KMS-11 (cell line): ENCODE results near the gene UBL4A.

Source experiments
- H2AFZ ChIP-seq: fragments of 200-600 bp; sonication (generic); 2 replicates; pipeline ENCODE4 v1.6.1; 2016; ENCODE audit warnings: antibody characterized with exemption, mixed run types, low read depth
- H3K27ac ChIP-seq: fragments of 200-600 bp; sonication (generic); 2 replicates; pipeline ENCODE4 v1.6.1; 2016; ENCODE audit warnings: mild to moderate bottlenecking, mixed run types
- H3K27me3 ChIP-seq: fragments of 200-600 bp; sonication (generic); 2 replicates; pipeline ENCODE4 v1.6.1; 2017; ENCODE audit warnings: mild to moderate bottlenecking, low read depth, mixed run types, moderate library complexity; ENCODE audit not compliant: insufficient read depth
- H3K36me3 ChIP-seq: fragments of 200-600 bp; sonication (generic); 2 replicates; pipeline ENCODE4 v1.6.1; 2017; ENCODE audit warnings: mild to moderate bottlenecking, mixed run types; ENCODE audit not compliant: insufficient read depth
- H3K4me1 ChIP-seq: fragments of 200-600 bp; sonication (generic); 2 replicates; pipeline ENCODE4 v1.6.1; 2016; ENCODE audit warnings: mild to moderate bottlenecking, low read depth, mixed run types; ENCODE audit not compliant: poor library complexity, severe bottlenecking
- H3K4me2 ChIP-seq: fragments of 200-600 bp; sonication (generic); 2 replicates; pipeline ENCODE4 v1.7.0; 2016; ENCODE audit warnings: mild to moderate bottlenecking, mixed run types
- H3K4me3 ChIP-seq: fragments of 200-600 bp; sonication (generic); IDR thresholded peaks from 2 replicates; pipeline ENCODE4 v1.6.1; 2017; ENCODE audit warnings: low read depth, low read length, mixed read lengths; ENCODE audit not compliant: insufficient read depth
- H3K79me2 ChIP-seq: fragments of 200-600 bp; sonication (generic); 2 replicates; pipeline ENCODE4 v1.6.1; 2016; ENCODE audit warnings: low read depth, mixed run types; ENCODE audit not compliant: insufficient read depth
- H3K9ac ChIP-seq: fragments of 200-600 bp; sonication (generic); 2 replicates; pipeline ENCODE4 v1.6.1; 2016; ENCODE audit warnings: mild to moderate bottlenecking, mixed run types
- H4K20me1 ChIP-seq: fragments of 200-600 bp; sonication (generic); 2 replicates; pipeline ENCODE4 v1.6.1; 2016; ENCODE audit warnings: mild to moderate bottlenecking, mixed run types; ENCODE audit not compliant: insufficient read depth
- CTCF ChIP-seq: fragments of 200-600 bp; sonication (generic); conservative IDR thresholded peaks from 2 replicates; pipeline ENCODE4 v1.6.1; 2017; ENCODE audit warnings: low read depth, mild to moderate bottlenecking, antibody characterized with exemption, low read length, moderate library complexity, mixed read lengths

The UBL4A gene

DNA sequence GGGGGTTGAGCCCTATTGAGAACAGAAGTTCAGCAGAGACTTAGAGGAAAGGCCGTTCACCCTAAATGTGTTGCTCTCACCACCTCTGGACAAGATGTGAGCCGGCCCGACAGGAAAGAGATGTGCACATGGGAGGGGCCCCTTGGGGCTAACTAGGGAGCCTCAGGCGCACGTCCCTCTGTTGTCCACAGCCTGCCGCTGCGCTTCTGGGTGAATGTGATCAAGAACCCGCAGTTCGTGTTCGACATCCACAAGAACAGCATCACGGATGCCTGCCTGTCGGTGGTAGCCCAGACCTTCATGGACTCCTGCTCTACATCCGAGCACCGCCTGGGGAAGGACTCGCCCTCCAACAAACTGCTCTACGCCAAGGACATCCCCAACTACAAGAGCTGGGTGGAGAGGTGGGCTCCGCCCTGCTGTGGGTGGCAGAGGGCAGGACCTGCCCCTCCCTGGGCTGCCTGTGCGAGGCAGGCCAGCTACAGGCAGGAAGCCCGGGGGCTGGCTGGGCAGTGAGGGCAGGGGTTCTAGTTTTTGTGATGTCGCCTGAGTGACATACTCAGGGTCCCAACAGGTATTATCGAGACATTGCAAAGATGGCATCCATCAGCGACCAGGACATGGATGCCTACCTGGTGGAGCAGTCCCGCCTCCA is 15.4 kb downstream of the UBL4A start:
- H4K20me1 ChIP-seq: no peaks in the 10 kb centered on the region
- H3K9ac ChIP-seq: no peak overlapping the region
- no peak overlapping the region for H3K4me3 ChIP-seq
- no peak overlapping the region for H3K27ac ChIP-seq
- H3K36me3 ChIP-seq: no peaks in the 10 kb centered on the region
- no peak for TF ChIP-seq CTCF
- H2AFZ ChIP-seq: no peak overlapping the region
- H3K4me1 ChIP-seq: no peaks in the 10 kb centered on the region
- H3K27me3 ChIP-seq: no peaks in the 10 kb centered on the region
- H3K4me2 ChIP-seq: no peak overlapping the region
- no peaks in the 10 kb centered on the region for H3K79me2 ChIP-seq

DNA sequence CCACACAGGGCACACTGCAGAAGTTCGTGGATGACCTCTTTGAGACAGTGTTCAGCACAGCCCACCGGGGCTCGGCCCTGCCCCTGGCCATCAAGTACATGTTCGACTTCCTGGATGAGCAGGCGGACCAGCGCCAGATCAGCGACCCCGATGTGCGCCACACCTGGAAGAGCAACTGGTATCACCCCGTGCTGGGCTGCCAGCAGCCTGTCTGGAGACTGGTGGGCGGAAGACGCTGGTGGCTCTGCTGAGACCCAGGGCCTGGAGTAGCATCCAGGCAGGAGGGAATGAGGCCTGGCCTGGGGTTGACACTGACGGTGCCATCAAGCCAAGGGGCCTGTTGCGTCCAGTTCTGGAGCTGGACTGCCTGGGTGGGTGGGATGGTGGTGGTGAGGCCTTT is 16.0 kb downstream of the UBL4A start:
- Histone ChIP-seq H3K9ac (no peak overlapping the region), H3K4me1 (no peaks in the 10 kb centered on the region), H4K20me1 (no peaks in the 10 kb centered on the region), H3K4me2 (no peak overlapping the region), H3K79me2 (no peaks in the 10 kb centered on the region), H3K4me3 (no peak overlapping the region), H3K27ac (no peak overlapping the region), H2AFZ (no peak overlapping the region), H3K27me3 (no peaks in the 10 kb centered on the region), H3K36me3 (no peaks in the 10 kb centered on the region)
- TF ChIP-seq CTCF: no peak

- no peaks in the 10 kb centered on the region for H3K79me2 ChIP-seq
- no peak overlapping the region for H3K4me2 ChIP-seq
- TF ChIP-seq CTCF: no peak
- no peaks in the 10 kb centered on the region for H4K20me1 ChIP-seq
- no peaks in the 10 kb centered on the region for H3K4me1 ChIP-seq
- H3K4me3 ChIP-seq: no peak overlapping the region
- no peak overlapping the region for H3K27ac ChIP-seq
- no peak overlapping the region for H3K9ac ChIP-seq
- no peak overlapping the region for H2AFZ ChIP-seq
- no peaks in the 10 kb centered on the region for H3K27me3 ChIP-seq
- no peaks in the 10 kb centered on the region for H3K36me3 ChIP-seq
Measured at GRCh38 chrX:154469880-154470279, 16.5 kb downstream of the UBL4A start.

GRCh38 chrX:154469114-154469513 is 17.3 kb downstream of the UBL4A start:
- H3K4me1 ChIP-seq: no peaks in the 10 kb centered on the region
- H2AFZ ChIP-seq: no peak overlapping the region
- no peaks in the 10 kb centered on the region for H3K36me3 ChIP-seq
- H4K20me1 ChIP-seq: no peaks in the 10 kb centered on the region
- H3K4me2 ChIP-seq: no peak overlapping the region
- no peak overlapping the region for H3K27ac ChIP-seq
- no peaks in the 10 kb centered on the region for H3K79me2 ChIP-seq
- no peaks in the 10 kb centered on the region for H3K27me3 ChIP-seq
- TF ChIP-seq CTCF: no peak
- H3K9ac ChIP-seq: no peak overlapping the region
- H3K4me3 ChIP-seq: no peak overlapping the region
